Testis (tissue), 3 donors: ENCODE results near the gene PLOD3. TPM values are rescaled to one million over a fixed set of nuclear protein-coding genes. Genes with fewer than 3 reads are reported as not detected.

Experiments
- DNase-seq: peaks from one replicate; pipeline ENCODE4 v3.0.0-alpha.2; 2019
- H3K27ac ChIP-seq, 2 donors: fragments of 200-600 bp; sonication (generic); one replicate each; pipeline ENCODE4 v1.5.1; 2019
- H3K27me3 ChIP-seq: fragments of 200-600 bp; sonication (generic); one replicate; pipeline ENCODE4 v1.5.1; 2019
- H3K36me3 ChIP-seq: fragments of 200-600 bp; sonication (generic); one replicate; pipeline ENCODE4 v1.5.1; 2017; ENCODE audit warnings: low read depth; ENCODE audit errors: missing control alignments
- H3K4me1 ChIP-seq: fragments of 200-600 bp; sonication (generic); one replicate; pipeline ENCODE4 v1.5.1; 2019
- H3K4me3 ChIP-seq, 2 donors: fragments of 200-600 bp; sonication (generic); one replicate each; pipeline ENCODE4 v1.5.1; 2017 to 2019
- H3K9me3 ChIP-seq: fragments of 200-600 bp; sonication (generic); one replicate; pipeline ENCODE4 v1.5.1; 2017
- POLR2A ChIP-seq: fragments of 450-650 bp; IDR thresholded peaks from one replicate; pipeline ENCODE4 v1.6.1; 2017; ENCODE audit warnings: antibody characterized with exemption, mild to moderate bottlenecking, moderate library complexity
- WGBS, 2 donors: methylation state at CpG; one replicate each; pipeline ENCODE4 v1.1.5; 2018; 5-methylcytosine and 5-hydroxymethylcytosine counted together
- intact Hi-C: fragments of 100-400 bp; cut with DNase I; formaldehyde crosslinking; loops from one replicate; pipeline ENCODE4 v1.15.1; 2023; ENCODE audit warnings: low total_unique reads
- polyA plus RNA-seq: library from polyadenylated mRNA; stranded (reverse); fragments of 350-450 nt; fragmentation: Illumina TruSeq; extraction: RNeasy Lipid Tissue Mini Kit (QIAGEN cat#74804); gene quantifications from one replicate; pipeline ENCODE4 v1.2.3, GENCODE V29; 2014; ENCODE audit warnings: low read depth, low replicate concordance; ENCODE audit not compliant: insufficient read depth
- total RNA-seq, 2 donors: library from RNA; depleted of rRNA; stranded (reverse); fragments of >200 nt; gene quantifications; one replicate each; pipeline ENCODE4 v1.2.3, GENCODE V29; 2016
- TF ChIP-seq, protein P1 (sequence below), 3 experiments: fragments of 450-650 bp in 2 of 3; fragments of 200-600 bp in 1 of 3; sonication (generic) in 1 of 3; IDR thresholded peaks; one replicate each; pipeline ENCODE4 v1.5.1; 2016 to 2019; ENCODE audit warnings: antibody characterized with exemption in 3 of 3, mild to moderate bottlenecking in 2 of 3, moderate library complexity in 1 of 3

PLOD3 gene
- total and polyA plus RNA-seq, 3 donors from 2014 or later = 32.1 to 45.6 (median 36.3) TPM

DNA sequence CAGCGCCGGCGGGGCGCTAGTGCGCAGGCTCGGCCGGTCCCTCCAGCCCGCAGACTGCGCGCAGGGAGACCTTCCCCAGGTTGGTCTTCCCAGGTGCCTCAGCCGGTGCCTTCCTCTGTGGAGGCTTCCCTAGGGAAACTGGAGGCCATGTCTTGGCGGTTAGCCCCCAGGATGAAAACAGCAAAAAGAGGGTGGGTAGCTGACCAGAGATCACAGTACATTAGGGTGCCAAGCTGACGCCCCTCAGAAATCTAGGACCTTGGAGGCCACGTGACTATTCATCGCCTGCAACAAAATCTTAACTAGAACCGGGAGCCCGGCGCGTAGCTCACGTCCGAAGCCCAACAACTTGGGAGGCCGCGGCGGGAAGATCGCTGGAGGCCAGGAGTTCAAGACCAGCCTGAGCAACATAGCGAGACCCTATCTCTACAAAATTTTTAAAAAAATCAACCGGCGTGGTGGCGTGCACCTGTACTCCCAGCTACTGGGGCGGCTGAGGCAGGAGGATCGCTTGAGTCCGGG lies 27.8 kb upstream of the PLOD3 start:
- Histone ChIP-seq H3K4me3 (peak overlapping the region; percentile 67 to 85), H3K36me3 (no peaks in the 10 kb centered on the region), H3K27ac (peak overlapping the region; percentile 96 to 98), H3K9me3 (no peaks in the 10 kb centered on the region), H3K4me1 (peaks cover 19% of the 10 kb centered on the region), H3K27me3 (no peaks in the 10 kb centered on the region)
- WGBS, 2 donors = 19 to 27% methylated on average over 26 to 32 of the region's 32 CpGs
- intact Hi-C loops = no loop called here
- peak; percentile 35 for DNase-seq
- TF ChIP-seq, protein P1, sequence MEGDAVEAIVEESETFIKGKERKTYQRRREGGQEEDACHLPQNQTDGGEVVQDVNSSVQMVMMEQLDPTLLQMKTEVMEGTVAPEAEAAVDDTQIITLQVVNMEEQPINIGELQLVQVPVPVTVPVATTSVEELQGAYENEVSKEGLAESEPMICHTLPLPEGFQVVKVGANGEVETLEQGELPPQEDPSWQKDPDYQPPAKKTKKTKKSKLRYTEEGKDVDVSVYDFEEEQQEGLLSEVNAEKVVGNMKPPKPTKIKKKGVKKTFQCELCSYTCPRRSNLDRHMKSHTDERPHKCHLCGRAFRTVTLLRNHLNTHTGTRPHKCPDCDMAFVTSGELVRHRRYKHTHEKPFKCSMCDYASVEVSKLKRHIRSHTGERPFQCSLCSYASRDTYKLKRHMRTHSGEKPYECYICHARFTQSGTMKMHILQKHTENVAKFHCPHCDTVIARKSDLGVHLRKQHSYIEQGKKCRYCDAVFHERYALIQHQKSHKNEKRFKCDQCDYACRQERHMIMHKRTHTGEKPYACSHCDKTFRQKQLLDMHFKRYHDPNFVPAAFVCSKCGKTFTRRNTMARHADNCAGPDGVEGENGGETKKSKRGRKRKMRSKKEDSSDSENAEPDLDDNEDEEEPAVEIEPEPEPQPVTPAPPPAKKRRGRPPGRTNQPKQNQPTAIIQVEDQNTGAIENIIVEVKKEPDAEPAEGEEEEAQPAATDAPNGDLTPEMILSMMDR (IDR thresholded peaks at IDR 0.05) = no peak
- TF ChIP-seq POLR2A = no peak

DNA sequence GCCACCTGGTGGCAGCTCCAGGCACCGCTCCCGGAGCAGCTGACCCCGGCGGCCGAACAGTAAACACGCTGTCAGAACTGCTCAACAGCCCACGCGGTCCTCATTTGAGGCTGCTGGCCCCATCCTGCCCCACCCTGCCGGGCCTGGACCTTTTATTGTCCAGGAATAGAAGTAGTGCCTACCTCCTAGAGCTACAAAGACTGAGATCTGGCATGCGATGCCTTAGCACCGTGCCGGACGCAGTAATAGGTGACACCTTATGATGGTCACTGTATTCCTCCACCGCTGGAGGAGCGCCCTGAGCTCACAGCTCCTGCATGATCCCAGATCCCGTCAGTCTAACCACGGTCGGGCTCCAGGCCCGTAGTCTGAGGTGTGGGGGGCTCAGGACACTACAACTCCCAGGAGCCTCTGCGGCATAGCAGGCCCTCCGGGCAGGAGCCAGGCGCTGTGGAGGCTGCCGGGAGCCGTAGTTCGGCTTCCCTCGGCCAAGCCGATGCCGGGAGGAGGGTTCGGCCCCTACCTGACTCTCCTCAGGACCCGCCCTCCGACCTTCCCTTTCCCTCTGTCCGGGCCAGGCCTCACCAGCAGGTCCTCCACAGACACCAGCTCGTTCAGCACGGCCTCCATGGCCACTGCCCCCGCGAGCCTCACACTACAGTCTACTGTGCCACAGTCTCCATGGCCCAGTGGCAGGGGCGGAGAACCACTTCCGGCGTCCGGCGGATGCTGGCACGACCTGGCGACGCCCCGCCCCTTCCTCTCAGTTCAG lies 27.2 kb upstream of the PLOD3 start, which contains the start of gene FIS1:
Gene FIS1 (minus strand): TSS at position 707 of the 772 bp plus-strand sequence. CDS start 77 bp downstream, at position 630.
- DNase-seq = peak; percentile 96
- 0 to 1% methylated on average over 15 to 45 of the region's 45 CpGs for WGBS, 2 donors
- Histone ChIP-seq H3K36me3 (no peaks in the 10 kb centered on the region), H3K4me1 (peaks cover 19% of the 10 kb centered on the region), H3K27ac (peak within 1 kb of the TSS; percentile 96 to 98), H3K9me3 (no peaks in the 10 kb centered on the region), H3K27me3 (no peaks in the 10 kb centered on the region), H3K4me3 (peak within 1 kb of the TSS; percentile 67 to 85)
- TF ChIP-seq, protein P1 (IDR thresholded peaks at IDR 0.05) = peak in 2 of 3 experiments; percentile 89 to 91
- peak; percentile 45 for TF ChIP-seq POLR2A
- intact Hi-C loops = no loop called here

GRCh38 chr7:101243646-101244374 lies 26.4 kb upstream of the PLOD3 start:
- Histone ChIP-seq H3K9me3 (no peaks in the 10 kb centered on the region), H3K27me3 (no peaks in the 10 kb centered on the region), H3K4me1 (peaks cover 27% of the 10 kb centered on the region), H3K4me3 (peak overlapping the region; percentile 67 to 85), H3K36me3 (no peaks in the 10 kb centered on the region), H3K27ac (peak overlapping the region; percentile 96 to 98)
- no peak for DNase-seq
- no peak for TF ChIP-seq POLR2A
- TF ChIP-seq, protein P1 (IDR thresholded peaks at IDR 0.05) = peak in 1 of 3 experiments; percentile 90
- intact Hi-C loops = no loop called here
- WGBS, 2 donors = 7 to 8% methylated on average over 17 to 28 of the region's 28 CpGs

- peaks cover 38% of the 10 kb centered on the region for H3K4me1 ChIP-seq
- no peak for DNase-seq
- H3K27ac ChIP-seq = no peak overlapping the region
- no peaks in the 10 kb centered on the region for H3K9me3 ChIP-seq
- WGBS, 2 donors = 84 to 87% methylated on average over 16 of the region's 16 CpGs
- H3K36me3 ChIP-seq = no peaks in the 10 kb centered on the region
- H3K4me3 ChIP-seq = no peak overlapping the region
- TF ChIP-seq, protein P1 (IDR thresholded peaks at IDR 0.05) = no peak
- no peak for TF ChIP-seq POLR2A
- intact Hi-C loops = no loop called here
- H3K27me3 ChIP-seq = no peaks in the 10 kb centered on the region
Measured at GRCh38 chr7:101241443-101242349, 24.3 kb upstream of the PLOD3 start.
